Head of caudate nucleus (tissue), 42 donors: ENCODE data around the gene TOP2B.

Source experiments
- DNase-seq, 42 donors: peaks; one replicate each; pipeline versions ENCODE4 v3.0.0 to v3.0.0-alpha.2; 2020 to 2021; ENCODE audit warnings: mixed read lengths in 7 of 42
- intact Hi-C: fragments of 100-400 bp; cut with DNase I; formaldehyde crosslinking; loops from one replicate; pipeline ENCODE4 v1.15.0; 2022

TOP2B gene

DNA sequence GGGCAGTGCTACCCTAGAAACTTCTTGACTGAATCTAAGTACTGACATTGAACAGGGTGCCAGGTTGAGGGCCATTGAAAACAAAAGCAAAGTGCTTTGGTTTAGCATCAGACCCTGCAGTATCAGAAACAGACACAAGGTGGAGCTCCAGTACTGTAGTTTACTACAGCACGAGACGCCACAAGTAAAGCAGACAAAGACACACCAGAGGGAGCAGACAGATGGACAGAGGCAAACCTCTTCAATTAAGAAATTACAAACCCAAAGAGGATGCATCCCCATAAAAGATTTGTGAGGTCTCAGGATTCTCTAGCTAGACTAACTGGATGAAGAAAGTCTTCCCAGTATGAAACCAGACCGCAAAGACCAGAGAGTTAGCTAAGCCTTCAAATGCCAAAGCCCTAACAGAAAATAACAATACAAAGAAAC lies 16.6 kb downstream of the TOP2B start:
- intact Hi-C loops, result loop anchor here (5.0 kb wide), 1 partner anchor 209 kb away; no protein-coding TSS in a partner anchor
- peak in 35 of 42 donors; percentile 46 to 94 (median 75) for DNase-seq

DNA sequence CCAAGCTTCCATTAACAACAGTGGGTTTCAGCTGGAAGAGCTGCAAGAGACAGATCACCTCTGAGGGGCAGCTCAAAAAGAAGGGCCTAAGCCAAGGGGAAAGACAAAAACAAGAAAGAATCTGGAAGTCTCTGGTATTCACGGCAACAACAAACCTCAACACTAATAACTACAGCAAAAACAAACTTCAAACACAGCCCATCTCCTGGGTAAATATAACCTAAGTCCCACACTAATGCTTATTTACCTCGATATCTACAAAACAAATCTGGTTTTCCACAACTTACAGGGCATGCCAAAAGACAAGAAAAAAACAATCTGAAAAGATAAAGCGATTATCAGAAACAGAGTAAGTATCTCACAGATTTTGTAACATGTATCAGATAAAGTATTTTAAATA lies 29.7 kb downstream of the TOP2B start:
- no peak for DNase-seq
- intact Hi-C loops, result no loop called here

DNA sequence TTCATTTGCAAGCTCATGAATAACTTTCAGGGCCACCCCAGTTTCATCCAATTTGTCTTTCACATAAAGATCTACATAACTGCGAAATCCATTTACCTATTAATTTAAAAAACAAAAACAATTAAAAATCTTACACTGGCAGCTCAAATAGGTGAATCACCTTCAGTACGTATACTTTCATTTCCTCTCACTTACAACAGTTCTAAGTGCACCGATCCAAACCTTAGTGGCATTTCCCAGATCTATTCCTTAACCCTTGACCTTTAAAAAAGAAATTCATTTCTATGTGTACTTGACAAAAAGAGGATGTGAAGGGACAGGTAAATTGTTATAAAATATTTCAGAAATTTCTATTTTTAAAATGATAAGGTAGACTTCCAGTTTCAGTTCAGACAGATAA lies 30.8 kb downstream of the TOP2B start:
- DNase-seq, result no peak
- intact Hi-C loops, result no loop called here

DNA sequence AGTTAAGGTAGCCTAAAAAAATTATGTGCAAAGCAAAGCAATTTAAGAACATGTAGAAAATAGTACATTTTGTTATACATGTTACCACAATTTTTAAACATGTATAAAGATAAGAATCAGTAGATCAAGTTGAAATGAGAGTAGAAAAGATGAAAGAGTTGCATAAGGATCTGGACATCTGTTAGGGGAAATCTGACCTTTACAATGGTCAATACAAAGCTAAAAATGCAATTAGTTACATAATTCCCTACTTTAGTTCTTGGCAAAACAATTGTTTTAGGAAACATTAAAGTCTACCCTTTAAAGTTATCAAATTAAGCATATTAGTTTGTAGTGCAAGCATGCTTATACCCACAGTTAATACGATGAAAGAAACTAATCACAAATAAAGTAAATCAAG lies 32.7 kb downstream of the TOP2B start:
- no peak for DNase-seq
- intact Hi-C loops, result no loop called here

DNA sequence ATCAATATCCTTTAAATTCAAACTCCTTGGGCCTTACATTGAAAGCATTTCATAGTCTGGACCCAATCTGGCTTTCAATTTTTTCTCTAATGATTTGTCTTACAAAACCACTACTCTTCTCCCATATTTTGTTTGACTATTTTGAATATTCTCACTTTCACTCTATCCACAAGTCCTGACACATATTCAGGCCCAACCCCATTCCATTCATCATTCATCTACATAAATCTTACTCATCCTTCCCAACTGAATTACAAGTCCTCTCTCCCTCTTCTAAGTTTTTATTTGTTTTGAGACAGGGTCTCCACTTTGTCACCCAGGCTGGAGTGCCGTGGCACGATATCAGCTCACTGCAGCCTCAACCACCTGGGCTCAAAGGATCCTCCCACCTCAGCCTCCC lies 43.6 kb downstream of the TOP2B start:
- intact Hi-C loops, result no loop called here
- DNase-seq, result no peak

DNA sequence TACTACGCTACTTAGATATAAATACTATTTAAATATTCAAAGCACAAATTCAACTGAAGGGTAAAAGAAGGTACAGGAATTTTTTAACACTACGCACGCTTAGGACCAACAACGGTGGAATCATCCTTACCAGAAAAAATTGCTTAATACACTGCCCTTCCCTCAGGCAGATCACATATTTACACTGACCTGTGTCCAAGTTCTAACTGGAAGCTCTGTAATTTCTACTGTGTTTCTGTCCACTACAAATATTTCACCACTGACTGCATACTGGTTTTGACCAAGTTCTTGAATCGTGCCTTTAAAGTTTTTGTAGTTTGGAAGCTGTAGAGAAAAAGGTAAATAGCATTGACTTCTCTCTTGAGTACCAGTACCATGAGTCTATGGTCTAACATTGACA lies 44.2 kb downstream of the TOP2B start:
- no peak for DNase-seq
- intact Hi-C loops, result no loop called here

DNA sequence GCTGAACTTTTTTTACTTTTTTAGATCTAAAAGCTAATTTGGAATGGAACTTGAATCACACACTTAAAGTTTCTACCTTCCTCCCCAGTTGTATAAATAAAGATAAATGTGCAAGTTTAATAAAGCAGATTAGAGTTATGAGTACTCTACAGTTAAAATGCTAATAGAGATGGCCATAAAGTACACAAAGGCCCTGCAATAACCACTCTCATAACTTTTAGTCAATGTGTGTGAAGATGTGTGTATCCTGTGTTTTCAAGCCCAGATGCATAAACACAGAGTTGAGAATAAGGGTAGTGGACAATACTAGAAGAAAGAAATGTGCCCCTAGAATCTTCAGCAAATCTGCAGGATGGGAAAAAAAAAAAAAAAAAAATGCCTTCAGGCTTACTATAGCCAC lies 45.3 kb downstream of the TOP2B start:
- no peak for DNase-seq
- intact Hi-C loops, result no loop called here

DNA sequence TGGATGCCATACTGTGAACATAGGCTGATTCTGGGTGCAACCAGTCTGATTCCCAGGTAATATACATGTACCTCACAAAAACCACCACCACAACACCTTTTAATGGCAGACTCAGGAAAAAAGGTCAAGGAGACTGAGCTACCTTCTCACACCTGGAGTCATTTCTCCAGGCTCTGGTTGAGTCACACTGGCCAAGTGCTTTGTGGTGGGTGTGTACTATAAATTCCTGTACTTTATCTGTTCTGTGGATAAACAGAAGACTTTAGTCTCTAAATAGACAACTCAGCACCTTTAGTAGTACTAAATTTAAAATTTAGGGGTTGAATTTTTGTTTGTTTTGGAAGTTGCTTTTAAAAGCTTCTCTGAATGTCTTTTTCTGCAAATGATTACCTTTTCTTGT lies 46.7 kb downstream of the TOP2B start:
- no peak for DNase-seq
- intact Hi-C loops, result no loop called here

DNA sequence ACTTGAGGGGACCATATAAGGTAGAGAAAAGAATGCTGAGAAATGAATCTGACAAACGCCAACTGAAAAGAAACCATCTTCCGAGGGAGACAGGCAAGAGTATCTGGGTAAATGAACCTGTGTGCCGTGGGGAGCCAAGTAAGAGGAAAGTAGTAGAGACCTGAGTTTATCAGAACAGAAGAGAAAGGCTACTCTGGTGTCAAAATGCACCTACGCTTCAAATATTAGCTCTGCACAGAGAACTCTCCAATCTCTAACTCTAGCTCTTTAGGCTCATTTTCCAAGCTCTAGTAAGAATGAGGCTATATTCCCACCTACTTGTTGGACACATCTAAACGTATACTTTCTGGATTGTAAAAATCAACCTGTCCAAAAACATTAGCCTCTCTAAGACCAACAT lies 53.5 kb downstream of the TOP2B start:
- intact Hi-C loops, result no loop called here
- no peak for DNase-seq

DNA sequence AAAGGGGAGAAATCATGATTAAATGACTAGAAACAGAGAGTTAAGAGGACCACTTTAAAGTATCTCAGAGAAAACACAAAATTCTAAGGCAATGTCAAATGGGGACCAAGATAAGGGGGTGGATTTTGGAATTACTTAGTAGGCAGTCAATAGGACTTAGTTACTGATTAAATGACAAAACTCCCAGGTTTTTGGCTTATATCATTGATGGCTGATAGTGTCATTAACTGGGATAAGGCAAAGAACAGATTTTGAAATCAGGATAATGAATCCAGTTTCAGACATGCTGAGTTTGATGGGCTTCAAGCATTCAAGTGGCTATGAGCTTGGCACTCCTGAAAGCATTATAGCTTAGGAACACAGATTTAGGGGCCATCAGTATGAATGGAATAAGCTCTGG lies 53.9 kb downstream of the TOP2B start:
- no peak for DNase-seq
- intact Hi-C loops, result no loop called here

DNA sequence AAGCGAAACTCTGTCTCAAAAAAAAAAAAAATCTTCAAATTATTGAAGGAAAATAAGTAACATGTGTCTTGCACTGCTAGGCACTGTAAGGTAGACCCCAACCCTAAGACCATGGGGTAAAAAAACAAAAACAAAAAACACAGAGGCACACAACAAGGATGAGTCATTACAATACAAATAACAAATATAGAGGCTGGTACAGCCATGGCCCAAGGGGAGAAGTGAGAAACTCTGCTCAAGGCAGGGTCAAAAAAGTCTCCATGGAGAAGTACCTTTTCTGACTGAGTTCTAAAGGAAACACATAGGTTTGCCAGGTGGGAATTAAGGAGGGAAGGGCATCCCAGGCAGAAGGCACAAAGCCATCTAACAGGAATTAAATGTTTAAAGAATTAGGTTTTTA lies 54.5 kb downstream of the TOP2B start:
- no peak for DNase-seq

DNA sequence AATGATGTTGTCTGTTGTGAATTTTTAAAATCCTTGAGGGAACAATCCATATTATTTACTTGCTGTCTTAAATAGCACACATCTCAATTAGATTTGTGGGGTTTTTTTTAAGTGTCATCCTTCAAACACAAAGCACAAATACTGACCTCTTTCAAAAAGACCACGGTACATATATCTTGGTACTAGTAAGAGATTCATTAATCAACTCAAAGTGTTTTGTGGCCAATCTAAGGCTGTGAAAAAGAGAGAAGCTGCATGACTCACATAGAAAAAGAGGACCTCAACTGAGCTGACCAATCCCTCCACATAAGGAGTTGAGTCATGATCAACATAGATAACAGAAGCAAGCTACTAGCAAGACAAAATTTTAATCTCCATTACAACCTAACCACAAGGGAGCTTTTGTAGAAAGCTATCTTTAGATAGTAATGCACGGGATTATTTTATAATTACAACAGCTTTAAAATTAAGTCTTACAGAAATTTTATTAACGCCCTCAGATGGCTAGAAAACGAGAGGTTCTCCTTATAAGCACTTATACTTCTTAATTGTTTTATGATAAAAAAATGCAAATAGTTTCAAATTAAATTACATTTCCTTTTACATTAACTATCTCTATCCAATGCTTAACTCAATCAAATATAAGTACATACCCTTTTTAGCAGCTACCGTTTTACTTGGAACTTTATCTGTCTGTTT lies 60.5 kb downstream of the TOP2B start:
- intact Hi-C loops, result no loop called here
- no peak for DNase-seq

More for the DNA sequence above, 54.5 kb downstream of the TOP2B start:
- intact Hi-C loops, result no loop called here

DNA sequence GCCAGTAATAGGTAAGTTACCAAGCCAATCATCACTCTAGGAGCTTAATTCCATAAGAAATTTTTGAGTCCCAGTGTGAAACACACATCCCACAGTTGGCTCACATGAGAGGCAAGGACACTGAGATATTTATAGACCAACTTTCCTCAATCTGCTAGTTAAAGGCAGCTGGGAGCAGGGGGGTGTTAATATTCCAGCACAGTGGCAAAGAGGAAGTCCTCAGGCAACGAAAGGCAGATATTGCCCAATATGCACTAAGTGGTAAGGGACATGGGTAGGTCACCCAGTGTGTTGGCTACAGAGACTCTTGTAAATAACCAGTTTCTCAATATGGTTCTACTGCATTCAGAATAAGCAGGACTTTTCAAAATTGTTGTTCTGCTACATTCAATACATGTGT lies 61.0 kb downstream of the TOP2B start:
- intact Hi-C loops, result no loop called here
- DNase-seq, result peak in 1 of 42 donors; percentile 16

DNA sequence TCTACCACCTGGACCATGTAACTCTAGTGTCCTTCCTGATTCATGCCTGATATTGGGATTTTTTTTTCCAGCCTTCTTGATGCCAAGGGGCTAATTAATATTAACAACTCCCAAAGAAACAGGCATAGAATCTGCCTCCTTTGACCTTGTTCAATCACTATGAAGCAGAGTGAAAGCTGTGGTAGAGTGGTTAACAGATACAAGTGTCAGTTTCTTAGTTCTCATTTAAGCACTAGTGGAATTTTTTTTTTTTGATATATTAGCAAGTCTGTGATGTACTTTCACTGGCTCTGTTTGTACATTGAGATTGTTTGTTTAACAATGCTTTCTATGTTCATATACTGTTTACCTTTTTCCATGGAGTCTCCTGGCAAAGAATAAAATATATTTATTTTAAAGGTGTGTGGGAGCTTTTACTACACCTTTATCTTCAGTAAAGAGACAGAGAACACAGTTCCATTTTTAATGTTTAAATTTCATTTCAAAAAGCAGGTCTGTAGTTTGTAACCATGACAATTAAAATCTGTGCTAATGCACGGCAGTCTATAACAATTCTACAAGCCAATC lies 67.1 kb downstream of the TOP2B start:
- intact Hi-C loops, result no loop called here
- no peak for DNase-seq

DNA sequence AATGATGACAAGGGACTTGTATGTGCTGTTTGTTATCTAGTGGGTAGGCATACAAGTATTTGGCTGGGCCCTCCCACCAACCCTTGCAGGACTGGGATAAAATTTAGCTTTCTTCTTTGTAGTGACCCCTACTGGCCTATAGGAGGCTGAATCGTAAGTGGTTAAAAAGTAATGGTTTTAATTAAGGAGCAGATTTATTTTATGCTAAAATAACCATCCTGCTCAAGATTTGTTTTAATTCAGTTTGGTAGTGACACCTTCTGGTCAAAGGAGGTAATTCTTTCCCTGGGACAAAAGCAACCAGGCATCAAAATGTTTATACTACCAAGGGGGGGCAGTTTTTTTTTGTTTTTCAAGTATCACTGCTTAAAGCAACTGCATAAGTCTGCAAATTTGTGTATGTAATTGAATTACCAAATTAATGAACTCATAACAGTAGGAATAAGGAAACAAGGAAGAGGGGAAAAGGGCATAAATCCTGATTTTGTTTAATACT lies 70.7 kb downstream of the TOP2B start:
- intact Hi-C loops, result no loop called here

DNA sequence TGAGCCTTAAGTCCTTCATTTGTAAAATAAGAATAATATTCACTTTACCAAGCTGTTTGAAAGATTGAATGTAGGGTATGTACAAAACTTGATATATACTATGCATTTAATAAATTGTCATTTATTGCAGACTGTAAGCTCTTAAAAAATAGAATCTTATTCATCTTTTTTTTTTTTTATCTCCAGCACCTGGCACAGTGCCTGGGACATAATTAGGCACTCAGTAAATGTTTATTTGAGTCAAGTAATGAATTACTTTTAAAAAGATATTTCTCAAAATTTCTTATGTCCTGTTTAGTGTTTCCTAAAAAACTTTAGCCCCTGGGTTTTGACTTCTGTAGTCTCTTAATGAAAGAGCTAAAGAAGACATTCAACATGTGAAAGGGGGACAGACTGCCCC lies 71.7 kb downstream of the TOP2B start:
- no peak for DNase-seq
- intact Hi-C loops, result no loop called here

More for the DNA sequence above, 70.7 kb downstream of the TOP2B start:
- DNase-seq, result peak in 1 of 42 donors; percentile 45

DNA sequence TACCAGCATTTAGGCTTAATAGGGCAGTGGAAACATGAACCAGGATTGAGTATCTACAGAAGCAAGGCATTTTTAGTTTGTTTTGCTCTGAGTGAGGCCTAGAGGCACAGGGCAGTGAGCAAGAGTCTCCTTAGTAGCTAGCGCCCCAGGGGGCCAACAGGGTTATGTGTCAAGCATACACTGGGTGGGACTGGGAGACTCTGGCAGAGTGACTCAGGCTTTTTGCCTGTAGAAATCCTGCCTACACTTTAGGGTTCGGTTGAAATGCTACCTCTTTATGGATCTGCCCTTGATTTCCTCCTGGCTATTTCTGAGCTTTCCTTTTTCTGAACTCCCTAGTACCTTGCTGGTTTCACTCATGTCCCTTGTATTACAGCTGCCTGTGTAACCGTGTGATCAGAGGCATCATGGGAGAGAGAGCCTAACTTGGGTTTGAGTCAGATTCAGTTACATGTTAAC lies 72.2 kb downstream of the TOP2B start:
- peak in 4 of 42 donors; percentile 25 to 59 (median 40) for DNase-seq
- intact Hi-C loops, result no loop called here

DNA sequence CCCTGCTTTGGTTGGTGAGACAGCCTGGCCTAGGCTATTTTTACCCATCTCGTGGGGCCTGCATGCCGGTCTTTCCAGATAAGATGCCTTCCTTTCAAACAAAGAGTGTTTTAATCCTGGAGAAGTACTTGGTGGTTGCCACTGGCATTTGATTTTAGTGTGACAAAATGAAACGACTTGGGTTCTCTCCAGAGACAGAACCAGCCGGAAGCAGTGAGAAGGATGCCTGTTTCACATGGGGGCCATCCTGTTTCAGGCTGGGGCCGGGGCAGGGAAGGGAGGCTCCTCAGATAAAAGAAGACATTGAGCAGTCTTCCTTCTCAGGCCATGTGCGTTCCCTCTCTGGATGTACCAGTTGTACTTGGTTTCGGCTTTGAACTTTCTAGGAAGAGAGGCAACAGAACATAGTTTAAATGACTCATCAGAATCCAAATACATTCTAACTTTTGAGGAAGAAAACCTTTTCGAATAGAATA lies 74.9 kb downstream of the TOP2B start:
- intact Hi-C loops, result no loop called here
- DNase-seq, result peak in 1 of 42 donors; percentile 5

DNA sequence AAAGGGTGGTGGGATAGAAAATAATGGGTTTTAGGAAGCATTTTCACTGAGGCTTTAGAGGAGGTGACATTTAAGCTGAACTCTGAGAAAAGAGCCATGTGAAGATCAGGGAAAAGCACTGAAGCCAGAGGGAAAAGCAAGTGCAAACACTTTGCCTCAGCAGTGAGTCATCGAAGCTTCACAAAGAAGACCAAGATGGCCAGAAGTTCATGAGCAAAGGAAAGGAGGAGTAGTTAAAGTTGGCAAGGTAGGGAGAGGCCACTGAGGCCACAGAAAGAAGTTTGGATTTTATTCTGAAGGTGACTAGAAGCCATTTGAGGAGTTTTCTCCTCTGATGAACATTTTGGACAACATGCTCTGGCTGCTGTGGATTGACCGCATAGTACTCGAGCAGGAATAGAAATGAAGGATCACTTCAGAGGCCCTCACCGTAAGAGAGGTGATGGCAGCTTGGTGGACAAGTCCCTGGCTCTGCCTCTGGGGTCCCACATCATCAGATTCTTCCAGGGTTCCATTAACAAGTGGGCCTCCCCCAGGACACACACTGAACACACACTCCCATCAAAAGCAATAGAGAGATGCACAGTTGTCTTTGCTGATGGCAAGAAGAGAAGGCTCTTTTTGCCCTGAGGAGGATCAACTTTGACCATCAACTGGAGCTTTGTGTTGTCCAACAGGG lies 75.5 kb downstream of the TOP2B start:
- DNase-seq, result peak in 1 of 42 donors; percentile 5
- intact Hi-C loops, result no loop called here

DNA sequence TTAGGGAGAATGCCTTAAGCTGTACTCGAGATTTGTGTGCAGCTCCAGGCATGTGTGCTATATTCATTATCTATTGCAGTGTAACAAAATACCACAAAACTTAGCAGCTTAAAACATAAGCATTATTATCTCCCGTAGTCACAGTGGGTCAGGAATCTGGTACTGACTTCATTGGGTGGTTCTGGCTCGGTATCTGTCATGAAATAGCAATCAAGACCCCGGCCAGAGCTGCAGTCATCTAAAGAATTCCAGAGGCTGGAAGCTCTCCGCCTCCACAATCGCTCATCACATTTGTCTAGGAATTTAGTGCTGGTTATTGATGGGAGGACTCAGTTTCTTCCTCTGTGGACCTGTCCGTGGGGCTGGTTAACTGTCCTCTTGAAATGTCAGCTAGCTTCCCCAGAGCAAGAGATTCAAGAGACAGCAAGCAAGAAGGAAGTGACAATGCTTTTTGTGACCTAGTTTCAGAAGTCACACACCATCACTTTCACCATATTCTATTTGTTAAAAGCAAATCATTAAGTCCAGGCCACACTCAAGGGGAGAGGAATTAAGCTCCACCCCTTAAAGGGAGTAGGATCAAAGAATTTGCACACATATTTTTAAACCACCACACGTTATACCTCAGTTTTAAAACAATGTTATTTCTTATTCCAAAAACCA lies 76.1 kb downstream of the TOP2B start:
- intact Hi-C loops, result no loop called here

More for the DNA sequence above, 76.1 kb downstream of the TOP2B start:
- DNase-seq, result no peak
